ENCODE measurements around the gene TECPR1. TPM values are rescaled to one million over a fixed set of nuclear protein-coding genes. Genes with fewer than 3 reads are reported as not detected.

The TECPR1 gene
- 15.1 TPM for total RNA-seq

- no peaks in the 10 kb centered on the region for H3K9me3 ChIP-seq (ENCODE audit: control insufficient read depth in 3 of 3, low read length in 3 of 3)
- no peaks in the 10 kb centered on the region for H3K27me3 ChIP-seq (ENCODE audit: control insufficient read depth in 3 of 3, insufficient read depth in 3 of 3, low read length in 3 of 3)
- peak within 1 kb of the TSS; percentile 91 to 94 (median 92) for H3K4me3 ChIP-seq (ENCODE audit: low read length in 3 of 3)
- peak within 1 kb of the TSS; percentile 87 to 89 (median 89) for H3K9ac ChIP-seq (ENCODE audit: low read depth in 1 of 3, low read length in 3 of 3)
- peaks cover 2 to 5% (median 5%) of the 10 kb centered on the region in 3 donors for H3K36me3 ChIP-seq (ENCODE audit: control insufficient read depth in 3 of 3, insufficient read depth in 3 of 3, low read length in 3 of 3)
- H3K27ac ChIP-seq (ENCODE audit: low read depth, low read length), result peak within 1 kb of the TSS; percentile 75
- H3K4me1 ChIP-seq (ENCODE audit: control insufficient read depth in 3 of 3, insufficient read depth in 3 of 3, low read length in 3 of 3), result peaks cover 21 to 30% (median 23%) of the 10 kb centered on the region in 3 donors
Observed at GRCh38 chr7:98251601-98252424, at the start of gene TECPR1. TSS of gene TECPR1 (minus strand) at chr7:98252232. CDS start at chr7:98246146, 6,086 bp downstream.

- Histone ChIP-seq H3K27ac (ENCODE audit: low read depth, low read length) (no peak overlapping the region), H3K9me3 (ENCODE audit: control insufficient read depth in 3 of 3, low read length in 3 of 3) (no peaks in the 10 kb centered on the region), H3K4me1 (ENCODE audit: control insufficient read depth in 3 of 3, insufficient read depth in 3 of 3, low read length in 3 of 3) (peaks cover 0 to 2% (median 0%) of the 10 kb centered on the region in 3 donors), H3K9ac (ENCODE audit: low read depth in 1 of 3, low read length in 3 of 3) (no peak overlapping the region), H3K36me3 (ENCODE audit: control insufficient read depth in 3 of 3, insufficient read depth in 3 of 3, low read length in 3 of 3) (peaks cover 0 to 11% (median 0%) of the 10 kb centered on the region in 3 donors), H3K4me3 (ENCODE audit: low read length in 3 of 3) (no peak overlapping the region), H3K27me3 (ENCODE audit: control insufficient read depth in 3 of 3, insufficient read depth in 3 of 3, low read length in 3 of 3) (no peaks in the 10 kb centered on the region)
Observed at GRCh38 chr7:98300595-98301372, 48.8 kb upstream of the TECPR1 start.

- H3K4me3 ChIP-seq (ENCODE audit: low read length in 3 of 3), result no peak overlapping the region
- no peaks in the 10 kb centered on the region for H3K27me3 ChIP-seq (ENCODE audit: control insufficient read depth in 3 of 3, insufficient read depth in 3 of 3, low read length in 3 of 3)
- no peaks in the 10 kb centered on the region for H3K9me3 ChIP-seq (ENCODE audit: control insufficient read depth in 3 of 3, low read length in 3 of 3)
- H3K4me1 ChIP-seq (ENCODE audit: control insufficient read depth in 3 of 3, insufficient read depth in 3 of 3, low read length in 3 of 3), result peaks cover 5 to 15% (median 11%) of the 10 kb centered on the region in 3 donors
- no peak overlapping the region for H3K9ac ChIP-seq (ENCODE audit: low read depth in 1 of 3, low read length in 3 of 3)
- H3K36me3 ChIP-seq (ENCODE audit: control insufficient read depth in 3 of 3, insufficient read depth in 3 of 3, low read length in 3 of 3), result peaks cover 11 to 23% (median 11%) of the 10 kb centered on the region in 3 donors
- no peak overlapping the region for H3K27ac ChIP-seq (ENCODE audit: low read depth, low read length)
Observed at GRCh38 chr7:98297626-98298286, 45.7 kb upstream of the TECPR1 start.

- Histone ChIP-seq H3K4me1 (ENCODE audit: control insufficient read depth in 3 of 3, insufficient read depth in 3 of 3, low read length in 3 of 3) (peaks cover 5 to 16% (median 11%) of the 10 kb centered on the region in 3 donors), H3K4me3 (ENCODE audit: low read length in 3 of 3) (no peak overlapping the region), H3K9me3 (ENCODE audit: control insufficient read depth in 3 of 3, low read length in 3 of 3) (no peaks in the 10 kb centered on the region), H3K36me3 (ENCODE audit: control insufficient read depth in 3 of 3, insufficient read depth in 3 of 3, low read length in 3 of 3) (peaks cover 15 to 31% (median 20%) of the 10 kb centered on the region in 3 donors), H3K27me3 (ENCODE audit: control insufficient read depth in 3 of 3, insufficient read depth in 3 of 3, low read length in 3 of 3) (no peaks in the 10 kb centered on the region), H3K9ac (ENCODE audit: low read depth in 1 of 3, low read length in 3 of 3) (no peak overlapping the region), H3K27ac (ENCODE audit: low read depth, low read length) (no peak overlapping the region)
Observed at GRCh38 chr7:98296833-98297232, 44.8 kb upstream of the TECPR1 start.

GRCh38 chr7:98295467-98296192, 43.6 kb upstream of the TECPR1 start:
- no peaks in the 10 kb centered on the region for H3K27me3 ChIP-seq (ENCODE audit: control insufficient read depth in 3 of 3, insufficient read depth in 3 of 3, low read length in 3 of 3)
- peak overlapping the region in 1 of 3 donors; percentile 40 for H3K9ac ChIP-seq (ENCODE audit: low read depth in 1 of 3, low read length in 3 of 3)
- peaks cover 15 to 35% (median 27%) of the 10 kb centered on the region in 3 donors for H3K36me3 ChIP-seq (ENCODE audit: control insufficient read depth in 3 of 3, insufficient read depth in 3 of 3, low read length in 3 of 3)
- no peak overlapping the region for H3K4me3 ChIP-seq (ENCODE audit: low read length in 3 of 3)
- H3K4me1 ChIP-seq (ENCODE audit: control insufficient read depth in 3 of 3, insufficient read depth in 3 of 3, low read length in 3 of 3), result peaks cover 5 to 17% (median 11%) of the 10 kb centered on the region in 3 donors
- no peak overlapping the region for H3K27ac ChIP-seq (ENCODE audit: low read depth, low read length)
- H3K9me3 ChIP-seq (ENCODE audit: control insufficient read depth in 3 of 3, low read length in 3 of 3), result no peaks in the 10 kb centered on the region

GRCh38 chr7:98294798-98295382, 42.9 kb upstream of the TECPR1 start:
- Histone ChIP-seq H3K9me3 (ENCODE audit: control insufficient read depth in 3 of 3, low read length in 3 of 3) (no peaks in the 10 kb centered on the region), H3K27ac (ENCODE audit: low read depth, low read length) (no peak overlapping the region), H3K27me3 (ENCODE audit: control insufficient read depth in 3 of 3, insufficient read depth in 3 of 3, low read length in 3 of 3) (no peaks in the 10 kb centered on the region), H3K9ac (ENCODE audit: low read depth in 1 of 3, low read length in 3 of 3) (peak overlapping the region in 1 of 3 donors; percentile 25), H3K4me3 (ENCODE audit: low read length in 3 of 3) (no peak overlapping the region), H3K4me1 (ENCODE audit: control insufficient read depth in 3 of 3, insufficient read depth in 3 of 3, low read length in 3 of 3) (peaks cover 5 to 18% (median 12%) of the 10 kb centered on the region in 3 donors), H3K36me3 (ENCODE audit: control insufficient read depth in 3 of 3, insufficient read depth in 3 of 3, low read length in 3 of 3) (peaks cover 15 to 31% (median 27%) of the 10 kb centered on the region in 3 donors)

- H3K36me3 ChIP-seq (ENCODE audit: control insufficient read depth in 3 of 3, insufficient read depth in 3 of 3, low read length in 3 of 3), result peaks cover 15 to 32% (median 27%) of the 10 kb centered on the region in 3 donors
- no peak overlapping the region for H3K4me3 ChIP-seq (ENCODE audit: low read length in 3 of 3)
- peaks cover 7 to 24% (median 17%) of the 10 kb centered on the region in 3 donors for H3K4me1 ChIP-seq (ENCODE audit: control insufficient read depth in 3 of 3, insufficient read depth in 3 of 3, low read length in 3 of 3)
- no peaks in the 10 kb centered on the region for H3K27me3 ChIP-seq (ENCODE audit: control insufficient read depth in 3 of 3, insufficient read depth in 3 of 3, low read length in 3 of 3)
- no peaks in the 10 kb centered on the region for H3K9me3 ChIP-seq (ENCODE audit: control insufficient read depth in 3 of 3, low read length in 3 of 3)
- H3K27ac ChIP-seq (ENCODE audit: low read depth, low read length), result no peak overlapping the region
- no peak overlapping the region for H3K9ac ChIP-seq (ENCODE audit: low read depth in 1 of 3, low read length in 3 of 3)
Observed at GRCh38 chr7:98294326-98294725, 42.3 kb upstream of the TECPR1 start.

- Histone ChIP-seq H3K4me1 (ENCODE audit: control insufficient read depth in 3 of 3, insufficient read depth in 3 of 3, low read length in 3 of 3) (peaks cover 10 to 27% (median 21%) of the 10 kb centered on the region in 3 donors), H3K27ac (ENCODE audit: low read depth, low read length) (no peak overlapping the region), H3K9me3 (ENCODE audit: control insufficient read depth in 3 of 3, low read length in 3 of 3) (no peaks in the 10 kb centered on the region), H3K36me3 (ENCODE audit: control insufficient read depth in 3 of 3, insufficient read depth in 3 of 3, low read length in 3 of 3) (peaks cover 15 to 34% (median 27%) of the 10 kb centered on the region in 3 donors), H3K4me3 (ENCODE audit: low read length in 3 of 3) (no peak overlapping the region), H3K9ac (ENCODE audit: low read depth in 1 of 3, low read length in 3 of 3) (no peak overlapping the region), H3K27me3 (ENCODE audit: control insufficient read depth in 3 of 3, insufficient read depth in 3 of 3, low read length in 3 of 3) (no peaks in the 10 kb centered on the region)
Observed at GRCh38 chr7:98293746-98294145, 41.7 kb upstream of the TECPR1 start.

GRCh38 chr7:98293265-98293664, 41.2 kb upstream of the TECPR1 start:
- H3K36me3 ChIP-seq (ENCODE audit: control insufficient read depth in 3 of 3, insufficient read depth in 3 of 3, low read length in 3 of 3), result peaks cover 15 to 34% (median 29%) of the 10 kb centered on the region in 3 donors
- no peak overlapping the region for H3K9ac ChIP-seq (ENCODE audit: low read depth in 1 of 3, low read length in 3 of 3)
- no peak overlapping the region for H3K27ac ChIP-seq (ENCODE audit: low read depth, low read length)
- peaks cover 11 to 32% (median 23%) of the 10 kb centered on the region in 3 donors for H3K4me1 ChIP-seq (ENCODE audit: control insufficient read depth in 3 of 3, insufficient read depth in 3 of 3, low read length in 3 of 3)
- no peaks in the 10 kb centered on the region for H3K9me3 ChIP-seq (ENCODE audit: control insufficient read depth in 3 of 3, low read length in 3 of 3)
- H3K4me3 ChIP-seq (ENCODE audit: low read length in 3 of 3), result no peak overlapping the region
- H3K27me3 ChIP-seq (ENCODE audit: control insufficient read depth in 3 of 3, insufficient read depth in 3 of 3, low read length in 3 of 3), result no peaks in the 10 kb centered on the region
